SJCRH30 (cell line): ENCODE measurements around the gene MAGEE2. TPM values are rescaled to one million over a fixed set of nuclear protein-coding genes. Genes with fewer than 3 reads are reported as not detected.
"Not testable (repeated sequence)": the region's sequence is repeated elsewhere in the genome, so short reads cannot be mapped to it uniquely, and the experiment has no call there.

Experiments
- DNase-seq, 2 experiments: peaks; one replicate each; pipeline ENCODE4 v3.0.0-alpha.2; 2015 to 2020
- H3K27ac ChIP-seq: fragments of 250-450 bp; sonication (Bioruptor Pico); 2 replicates; pipeline ENCODE4 v1.5.1; 2020; ENCODE audit warnings: mild to moderate bottlenecking, moderate library complexity
- H3K27me3 ChIP-seq: fragments of 250-450 bp; sonication (Bioruptor Pico); 2 replicates; pipeline ENCODE4 v1.5.1; 2020; ENCODE audit warnings: mild to moderate bottlenecking, moderate library complexity
- H3K36me3 ChIP-seq: fragments of 250-450 bp; sonication (Bioruptor Pico); 2 replicates; pipeline ENCODE4 v1.5.1; 2020; ENCODE audit warnings: mild to moderate bottlenecking, moderate library complexity
- H3K4me1 ChIP-seq: fragments of 250-450 bp; sonication (Bioruptor Pico); 2 replicates; pipeline ENCODE4 v1.5.1; 2020; ENCODE audit warnings: mild to moderate bottlenecking, moderate library complexity
- H3K4me3 ChIP-seq: fragments of 250-450 bp; sonication (Bioruptor Pico); 2 replicates; pipeline ENCODE4 v1.5.1; 2020; ENCODE audit warnings: mild to moderate bottlenecking, moderate library complexity
- H3K9me3 ChIP-seq: fragments of 250-450 bp; sonication (Bioruptor Pico); replicated peaks from 2 replicates; pipeline ENCODE4 v1.5.1; 2020; ENCODE audit warnings: mild to moderate bottlenecking, moderate library complexity
- total RNA-seq: library from RNA; depleted of rRNA; stranded (reverse); fragments of >200 nt; shearing (Covaris generic); gene quantifications from 2 replicates; pipeline ENCODE4 v1.2.3, GENCODE V29; 2014; rRNA removed

Gene MAGEE2
- not detected in 2 replicates for total RNA-seq

- Histone ChIP-seq H3K27ac (no peak within 1 kb of the TSS), H3K27me3 (no peaks in the 10 kb centered on the region), H3K36me3 (no peaks in the 10 kb centered on the region), H3K9me3 (no peaks in the 10 kb centered on the region), H3K4me3 (no peak within 1 kb of the TSS), H3K4me1 (no peaks in the 10 kb centered on the region)
- DNase-seq, result no peak
Observed at GRCh38 chrX:75784680-75785491, at the start of gene MAGEE2. Gene MAGEE2, minus strand, starts transcription at chrX:75785254. Its CDS starts 203 bp downstream, at chrX:75785051.

- DNase-seq, result no peak
- Histone ChIP-seq H3K4me1 (no peaks in the 10 kb centered on the region), H3K4me3 (no peak overlapping the region), H3K27ac (no peak overlapping the region), H3K9me3 (no peaks in the 10 kb centered on the region), H3K36me3 (no peaks in the 10 kb centered on the region), H3K27me3 (no peaks in the 10 kb centered on the region)
Observed at GRCh38 chrX:75786290-75786689, 1.2 kb upstream of the MAGEE2 start.

GRCh38 chrX:75781611-75782010 is 3.4 kb downstream of the MAGEE2 start:
- Histone ChIP-seq H3K27ac (no peak overlapping the region), H3K27me3 (no peaks in the 10 kb centered on the region), H3K4me1 (no peaks in the 10 kb centered on the region), H3K4me3 (no peak overlapping the region), H3K36me3 (no peaks in the 10 kb centered on the region), H3K9me3 (no peaks in the 10 kb centered on the region)
- DNase-seq, result no peak

GRCh38 chrX:75768063-75768462 is 17.0 kb downstream of the MAGEE2 start:
- H3K9me3 ChIP-seq, H3K36me3 ChIP-seq, H3K27me3 ChIP-seq: not testable (repeated sequence)

GRCh38 chrX:75748431-75748830 is 36.6 kb downstream of the MAGEE2 start:
- Histone ChIP-seq H3K4me3 (no peak overlapping the region), H3K36me3 (no peaks in the 10 kb centered on the region), H3K27ac (no peak overlapping the region), H3K4me1 (no peaks in the 10 kb centered on the region), H3K27me3 (no peaks in the 10 kb centered on the region), H3K9me3 (no peaks in the 10 kb centered on the region)
- no peak for DNase-seq

More at GRCh38 chrX:75768063-75768462, 17.0 kb downstream of the MAGEE2 start:
- H3K27ac ChIP-seq, DNase-seq, H3K4me1 ChIP-seq, H3K4me3 ChIP-seq: not testable (repeated sequence)

GRCh38 chrX:75746891-75747639 is 38.0 kb downstream of the MAGEE2 start:
- Histone ChIP-seq H3K27ac (no peak overlapping the region), H3K4me3 (peak overlapping the region; percentile 60), H3K9me3 (no peaks in the 10 kb centered on the region), H3K4me1 (no peaks in the 10 kb centered on the region), H3K27me3 (no peaks in the 10 kb centered on the region), H3K36me3 (no peaks in the 10 kb centered on the region)
- DNase-seq, result peak; percentile 18 to 32
